Measurements from ENCODE around the gene PLK4.

Gene PLK4

DNA sequence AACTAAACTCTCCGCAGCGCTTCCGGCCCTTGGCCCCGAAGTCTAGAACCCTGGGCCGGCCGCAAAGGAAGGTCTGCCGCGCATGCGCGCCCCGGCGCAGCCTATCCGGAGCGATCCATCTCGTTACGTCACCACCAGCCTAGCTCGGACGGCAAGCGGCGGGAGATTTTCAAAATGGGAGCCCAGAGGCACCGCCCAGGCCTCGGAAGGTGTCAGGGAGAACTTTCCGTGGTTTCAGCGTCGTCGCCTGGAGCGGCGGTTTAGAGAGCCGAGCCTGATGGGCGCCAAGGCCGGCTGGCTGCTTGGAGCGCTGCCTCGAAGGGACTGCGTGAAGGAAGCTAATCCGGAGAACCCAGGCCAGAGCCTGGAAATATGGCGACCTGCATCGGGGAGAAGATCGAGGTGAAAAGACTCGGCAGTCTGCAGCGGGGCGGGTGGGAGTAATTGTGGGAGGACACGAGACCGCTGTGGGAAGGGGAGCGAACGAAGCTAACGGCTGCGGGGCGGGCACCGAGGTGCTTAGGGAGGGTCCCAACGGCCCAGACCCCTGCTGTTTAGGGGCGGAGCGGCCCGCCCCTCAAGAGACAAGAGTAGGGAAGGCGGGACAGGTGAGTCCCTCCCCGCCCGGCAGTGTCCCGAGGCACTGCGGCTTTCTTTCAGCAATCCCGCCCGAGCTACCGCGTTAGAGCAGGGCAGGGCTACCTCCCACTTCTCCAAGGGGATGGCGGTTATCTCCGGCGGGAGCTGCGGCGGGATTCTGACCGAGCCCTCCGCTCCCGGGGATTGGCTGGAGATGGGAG lies at the start of gene PLK4:
Gene PLK4 (plus strand): TSS at position 131 of the 800 bp plus-strand sequence. CDS start 242 bp downstream, at position 373.
- peak within 1 kb of the TSS; percentile 50 for H3K9ac ChIP-seq (ENCODE audit: low read length)
- peak within 1 kb of the TSS; percentile 63 to 91 for H3K4me3 ChIP-seq (ENCODE audit: low read depth in 1 of 2, low read length in 2 of 2)
- no peaks in the 10 kb centered on the region for H3K27me3 ChIP-seq (ENCODE audit: control insufficient read depth in 1 of 2, insufficient read depth in 2 of 2, low read length in 2 of 2)
- H3K9me3 ChIP-seq (ENCODE audit: low read length): no peaks in the 10 kb centered on the region
- peaks cover 5% of the 10 kb centered on the region for H3K4me1 ChIP-seq (ENCODE audit: insufficient read depth, low read length)
- peak within 1 kb of the TSS; percentile 35 for H3K27ac ChIP-seq (ENCODE audit: low read depth, low read length)
- H3K36me3 ChIP-seq (ENCODE audit: insufficient read depth, low read length): no peaks in the 10 kb centered on the region

DNA sequence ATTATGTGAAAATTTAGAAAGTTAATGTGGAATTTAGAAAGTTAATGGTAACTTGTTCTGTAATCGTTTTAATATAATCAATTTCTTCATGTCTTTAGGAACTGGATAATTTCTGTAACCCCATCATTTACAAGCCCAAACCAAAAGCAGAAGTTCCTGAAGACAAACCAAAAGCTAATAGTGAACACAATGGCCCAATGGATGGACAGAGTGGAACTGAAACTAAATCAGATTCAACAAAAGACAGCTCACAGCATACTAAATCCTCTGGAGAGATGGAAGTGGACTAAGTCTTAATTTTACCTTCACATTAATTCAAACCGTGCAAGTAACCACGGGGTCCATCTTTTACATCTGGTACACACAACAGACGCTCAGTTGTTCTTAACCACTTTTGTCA lies 48.1 kb upstream of the PLK4 start:
- no peaks in the 10 kb centered on the region for H3K36me3 ChIP-seq (ENCODE audit: insufficient read depth, low read length)
- no peak overlapping the region for H3K27ac ChIP-seq (ENCODE audit: low read depth, low read length)
- H3K9ac ChIP-seq (ENCODE audit: low read length): no peak overlapping the region
- H3K4me3 ChIP-seq (ENCODE audit: low read depth in 1 of 2, low read length in 2 of 2): no peak overlapping the region
- no peaks in the 10 kb centered on the region for H3K4me1 ChIP-seq (ENCODE audit: insufficient read depth, low read length)
- no peaks in the 10 kb centered on the region for H3K27me3 ChIP-seq (ENCODE audit: control insufficient read depth in 1 of 2, insufficient read depth in 2 of 2, low read length in 2 of 2)
- H3K9me3 ChIP-seq (ENCODE audit: low read length): no peaks in the 10 kb centered on the region

GRCh38 chr4:127843704-127844600 lies 36.7 kb upstream of the PLK4 start:
- Histone ChIP-seq H3K36me3 (ENCODE audit: insufficient read depth, low read length) (no peaks in the 10 kb centered on the region), H3K9me3 (ENCODE audit: low read length) (peaks cover 3% of the 10 kb centered on the region), H3K9ac (ENCODE audit: low read length) (no peak overlapping the region), H3K4me1 (ENCODE audit: insufficient read depth, low read length) (no peaks in the 10 kb centered on the region), H3K27me3 (ENCODE audit: control insufficient read depth in 1 of 2, insufficient read depth in 2 of 2, low read length in 2 of 2) (no peaks in the 10 kb centered on the region), H3K27ac (ENCODE audit: low read depth, low read length) (no peak overlapping the region), H3K4me3 (ENCODE audit: low read depth in 1 of 2, low read length in 2 of 2) (no peak overlapping the region)

GRCh38 chr4:127844601-127845116 lies 36.0 kb upstream of the PLK4 start:
- Histone ChIP-seq H3K4me1 (ENCODE audit: insufficient read depth, low read length) (no peaks in the 10 kb centered on the region), H3K9me3 (ENCODE audit: low read length) (peaks cover 8% of the 10 kb centered on the region), H3K9ac (ENCODE audit: low read length) (no peak overlapping the region), H3K4me3 (ENCODE audit: low read depth in 1 of 2, low read length in 2 of 2) (no peak overlapping the region), H3K36me3 (ENCODE audit: insufficient read depth, low read length) (no peaks in the 10 kb centered on the region), H3K27ac (ENCODE audit: low read depth, low read length) (no peak overlapping the region), H3K27me3 (ENCODE audit: control insufficient read depth in 1 of 2, insufficient read depth in 2 of 2, low read length in 2 of 2) (no peaks in the 10 kb centered on the region)

GRCh38 chr4:127846061-127846460 lies 34.6 kb upstream of the PLK4 start:
- no peak overlapping the region for H3K27ac ChIP-seq (ENCODE audit: low read depth, low read length)
- H3K27me3 ChIP-seq (ENCODE audit: control insufficient read depth in 1 of 2, insufficient read depth in 2 of 2, low read length in 2 of 2): no peaks in the 10 kb centered on the region
- H3K9me3 ChIP-seq (ENCODE audit: low read length): peaks cover 8% of the 10 kb centered on the region
- H3K9ac ChIP-seq (ENCODE audit: low read length): no peak overlapping the region
- H3K36me3 ChIP-seq (ENCODE audit: insufficient read depth, low read length): no peaks in the 10 kb centered on the region
- H3K4me3 ChIP-seq (ENCODE audit: low read depth in 1 of 2, low read length in 2 of 2): no peak overlapping the region
- H3K4me1 ChIP-seq (ENCODE audit: insufficient read depth, low read length): no peaks in the 10 kb centered on the region

DNA sequence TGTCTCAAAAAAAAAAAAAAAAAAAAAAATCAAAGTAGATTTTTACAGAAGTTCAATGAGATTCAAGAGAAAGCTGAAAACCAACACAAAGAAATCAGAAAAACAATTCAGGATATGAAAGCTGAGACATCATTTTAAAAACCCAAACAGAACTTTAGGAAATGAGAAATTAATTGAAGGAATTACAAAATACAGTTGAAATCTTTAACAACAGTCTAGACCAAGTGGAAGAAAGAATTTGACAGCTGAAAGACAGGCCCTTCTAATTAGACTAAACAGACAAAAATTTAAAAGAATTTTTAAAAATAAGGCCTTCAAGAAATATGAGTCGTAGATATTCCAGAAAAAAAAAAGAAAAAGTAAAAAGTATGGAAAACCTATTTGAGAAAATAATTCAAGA lies 33.9 kb upstream of the PLK4 start:
- Histone ChIP-seq H3K27ac (ENCODE audit: low read depth, low read length) (no peak overlapping the region), H3K27me3 (ENCODE audit: control insufficient read depth in 1 of 2, insufficient read depth in 2 of 2, low read length in 2 of 2) (no peaks in the 10 kb centered on the region), H3K4me3 (ENCODE audit: low read depth in 1 of 2, low read length in 2 of 2) (no peak overlapping the region), H3K4me1 (ENCODE audit: insufficient read depth, low read length) (no peaks in the 10 kb centered on the region), H3K9ac (ENCODE audit: low read length) (no peak overlapping the region), H3K9me3 (ENCODE audit: low read length) (peaks cover 8% of the 10 kb centered on the region), H3K36me3 (ENCODE audit: insufficient read depth, low read length) (no peaks in the 10 kb centered on the region)

DNA sequence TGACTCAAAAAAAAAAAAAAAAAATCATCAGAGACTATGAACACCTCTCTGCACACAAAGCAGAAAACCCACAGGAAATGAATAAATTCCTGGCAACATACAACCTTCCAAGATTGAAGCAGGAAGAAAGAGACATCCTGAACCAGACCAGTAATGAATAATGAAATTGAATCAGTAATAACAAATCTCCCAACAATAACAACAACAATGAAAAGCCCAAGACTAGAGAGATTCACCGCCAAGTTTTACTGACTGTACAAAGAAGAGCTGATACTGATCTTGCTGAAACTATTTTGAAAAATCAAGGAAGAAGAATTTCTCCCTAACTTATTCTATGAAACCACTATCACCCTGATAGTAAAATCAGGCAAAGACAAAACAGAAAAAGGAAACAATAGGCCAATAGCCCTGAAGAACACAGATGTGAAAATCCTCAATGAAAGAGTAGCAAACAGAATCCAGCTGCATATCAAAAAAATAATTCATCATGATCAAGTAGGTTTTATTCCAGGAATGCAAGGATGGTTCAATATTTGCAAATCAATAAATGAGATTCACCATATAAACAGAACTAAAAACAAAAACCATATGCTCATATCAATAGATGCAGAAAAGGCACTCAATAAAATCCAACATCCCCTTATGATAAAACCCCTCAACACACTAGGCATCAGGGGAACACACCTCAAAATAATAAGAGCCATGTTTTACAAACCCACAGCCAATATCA lies 31.0 kb upstream of the PLK4 start:
- Histone ChIP-seq H3K27me3 (ENCODE audit: control insufficient read depth in 1 of 2, insufficient read depth in 2 of 2, low read length in 2 of 2) (no peaks in the 10 kb centered on the region), H3K4me3 (ENCODE audit: low read depth in 1 of 2, low read length in 2 of 2) (no peak overlapping the region), H3K36me3 (ENCODE audit: insufficient read depth, low read length) (no peaks in the 10 kb centered on the region), H3K27ac (ENCODE audit: low read depth, low read length) (no peak overlapping the region), H3K4me1 (ENCODE audit: insufficient read depth, low read length) (no peaks in the 10 kb centered on the region), H3K9me3 (ENCODE audit: low read length) (peaks cover 8% of the 10 kb centered on the region), H3K9ac (ENCODE audit: low read length) (no peak overlapping the region)

- no peak overlapping the region for H3K9ac ChIP-seq (ENCODE audit: low read length)
- H3K9me3 ChIP-seq (ENCODE audit: low read length): peaks cover 4% of the 10 kb centered on the region
- no peaks in the 10 kb centered on the region for H3K4me1 ChIP-seq (ENCODE audit: insufficient read depth, low read length)
- no peaks in the 10 kb centered on the region for H3K36me3 ChIP-seq (ENCODE audit: insufficient read depth, low read length)
- H3K4me3 ChIP-seq (ENCODE audit: low read depth in 1 of 2, low read length in 2 of 2): no peak overlapping the region
- H3K27ac ChIP-seq (ENCODE audit: low read depth, low read length): no peak overlapping the region
- H3K27me3 ChIP-seq (ENCODE audit: control insufficient read depth in 1 of 2, insufficient read depth in 2 of 2, low read length in 2 of 2): no peaks in the 10 kb centered on the region
Observed at GRCh38 chr4:127852661-127853060, 28.0 kb upstream of the PLK4 start.

DNA sequence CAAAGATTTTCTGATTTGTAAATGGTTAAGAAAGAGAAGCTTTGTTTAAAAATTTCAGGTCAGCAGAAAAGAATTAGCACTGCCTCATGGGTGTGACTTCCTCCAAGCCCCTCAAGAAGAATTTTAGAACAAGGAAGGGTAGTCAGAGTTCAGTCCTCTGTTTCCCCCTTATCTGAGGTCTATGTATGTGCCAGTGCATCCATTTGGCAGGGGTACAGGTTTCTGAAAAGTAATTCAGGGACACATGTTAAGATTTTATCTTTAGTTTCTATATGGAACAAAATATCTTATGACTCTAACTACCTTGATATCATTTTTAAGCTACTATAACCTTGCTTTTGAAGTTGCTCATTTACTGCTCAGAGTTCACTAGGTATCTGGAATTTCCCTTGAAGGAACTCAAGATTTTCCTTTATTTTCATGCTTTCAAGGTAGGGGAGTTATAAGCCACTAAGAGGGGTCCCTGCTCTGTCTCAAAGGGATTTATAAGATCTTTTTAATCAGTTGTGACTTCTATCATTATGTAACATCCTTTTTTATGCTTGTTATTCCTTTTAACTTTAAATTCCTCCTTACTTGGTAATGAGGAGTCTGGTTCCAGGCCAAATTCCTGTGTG lies 24.4 kb upstream of the PLK4 start:
- no peaks in the 10 kb centered on the region for H3K27me3 ChIP-seq (ENCODE audit: control insufficient read depth in 1 of 2, insufficient read depth in 2 of 2, low read length in 2 of 2)
- H3K4me3 ChIP-seq (ENCODE audit: low read depth in 1 of 2, low read length in 2 of 2): no peak overlapping the region
- no peaks in the 10 kb centered on the region for H3K4me1 ChIP-seq (ENCODE audit: insufficient read depth, low read length)
- H3K27ac ChIP-seq (ENCODE audit: low read depth, low read length): no peak overlapping the region
- H3K9me3 ChIP-seq (ENCODE audit: low read length): no peaks in the 10 kb centered on the region
- H3K9ac ChIP-seq (ENCODE audit: low read length): no peak overlapping the region
- no peaks in the 10 kb centered on the region for H3K36me3 ChIP-seq (ENCODE audit: insufficient read depth, low read length)

DNA sequence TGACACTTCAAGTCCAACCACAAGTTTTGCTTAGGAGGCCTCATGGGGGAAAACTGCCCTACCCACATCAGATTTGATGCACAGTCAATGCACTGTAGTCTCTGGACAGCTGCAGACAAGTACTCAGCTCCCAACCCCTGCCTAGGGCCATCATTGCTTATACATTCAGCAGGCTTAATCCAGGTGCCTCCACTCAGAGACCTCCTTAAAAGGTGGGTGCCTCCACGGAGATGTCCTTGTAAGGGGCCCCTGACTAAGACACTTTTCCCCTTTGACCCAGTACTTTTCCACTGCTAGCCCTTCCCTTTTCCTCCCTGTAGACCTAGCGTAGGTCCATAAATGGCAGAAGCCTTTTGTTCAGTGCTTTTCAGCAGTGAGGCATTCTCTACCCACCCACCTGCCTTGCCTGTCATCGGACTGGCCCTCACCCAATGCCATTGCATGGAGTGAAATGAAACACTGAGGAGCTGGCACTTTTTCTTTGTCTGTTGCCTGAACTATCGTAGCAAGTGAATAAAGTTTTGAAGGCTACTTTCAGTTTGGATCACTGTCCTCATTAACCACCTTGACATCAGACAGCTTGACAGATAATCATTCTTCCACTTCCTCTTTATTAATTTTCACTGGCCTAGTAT lies 23.8 kb upstream of the PLK4 start:
- Histone ChIP-seq H3K36me3 (ENCODE audit: insufficient read depth, low read length) (no peaks in the 10 kb centered on the region), H3K4me1 (ENCODE audit: insufficient read depth, low read length) (no peaks in the 10 kb centered on the region), H3K9ac (ENCODE audit: low read length) (no peak overlapping the region), H3K9me3 (ENCODE audit: low read length) (no peaks in the 10 kb centered on the region), H3K27me3 (ENCODE audit: control insufficient read depth in 1 of 2, insufficient read depth in 2 of 2, low read length in 2 of 2) (no peaks in the 10 kb centered on the region), H3K4me3 (ENCODE audit: low read depth in 1 of 2, low read length in 2 of 2) (no peak overlapping the region), H3K27ac (ENCODE audit: low read depth, low read length) (no peak overlapping the region)
